Fibroblast of lung (primary cell): Measurements from ENCODE around the gene EIF3B. TPM values are rescaled to one million over a fixed set of nuclear protein-coding genes. Genes with fewer than 3 reads are reported as not detected.

Experiments
- DNase-seq, 2 donors: peaks; one replicate each; pipeline versions ENCODE4 v3.0.0 to v3.0.0-alpha.2; 2010; ENCODE audit warnings: low read depth in 2 of 2
- H2AFZ ChIP-seq: 2 replicates; pipeline ENCODE4 v1.5.1; 2012; ENCODE audit warnings: low read length, control low read depth, inconsistent platforms
- H3K27ac ChIP-seq: 2 replicates; pipeline ENCODE4 v1.5.1; 2011; ENCODE audit warnings: low read length, control low read depth; ENCODE audit not compliant: insufficient read depth
- H3K27me3 ChIP-seq: 2 replicates; pipeline ENCODE4 v1.5.1; 2011; ENCODE audit warnings: mild to moderate bottlenecking, low read length; ENCODE audit not compliant: control insufficient read depth, insufficient read depth
- H3K36me3 ChIP-seq: 2 replicates; pipeline ENCODE4 v1.5.1; 2011; ENCODE audit warnings: low read length; ENCODE audit not compliant: control insufficient read depth, insufficient read depth
- H3K4me1 ChIP-seq: 2 replicates; pipeline ENCODE4 v1.5.1; 2011; ENCODE audit warnings: low read length; ENCODE audit not compliant: control insufficient read depth, insufficient read depth; ENCODE audit errors: extremely low read depth
- H3K4me2 ChIP-seq: 2 replicates; pipeline ENCODE4 v1.5.1; 2011; ENCODE audit warnings: low read length, control low read depth; ENCODE audit not compliant: insufficient read depth; ENCODE audit errors: extremely low read depth
- H3K4me3 ChIP-seq, 4 experiments: fragments of 200-600 bp in 1 of 4; sonication (generic) in 1 of 4; replicated peaks in 1 of 4; 2 replicates each; pipeline ENCODE4 v1.5.1; 2011 to 2016; ENCODE audit warnings: low read length in 4 of 4, low read depth in 3 of 4, mild to moderate bottlenecking in 3 of 4, control low read depth in 2 of 4, inconsistent platforms in 1 of 4, mixed read lengths in 1 of 4; ENCODE audit not compliant: insufficient read depth in 1 of 4; ENCODE audit errors: control extremely low read depth in 1 of 4
- H3K79me2 ChIP-seq: 2 replicates; pipeline ENCODE4 v1.5.1; 2012; ENCODE audit warnings: mild to moderate bottlenecking, low read length, inconsistent platforms; ENCODE audit not compliant: control insufficient read depth, insufficient read depth
- H3K9ac ChIP-seq: 2 replicates; pipeline ENCODE4 v1.5.1; 2011; ENCODE audit warnings: mild to moderate bottlenecking, low read length, control low read depth; ENCODE audit not compliant: insufficient read depth
- H3K9me3 ChIP-seq: 2 replicates; pipeline ENCODE4 v1.5.1; 2012; ENCODE audit warnings: low read depth, low read length; ENCODE audit not compliant: control insufficient read depth, insufficient read depth
- H4K20me1 ChIP-seq: 2 replicates; pipeline ENCODE4 v1.5.1; 2011; ENCODE audit warnings: low read length; ENCODE audit not compliant: control insufficient read depth, insufficient read depth; ENCODE audit errors: extremely low read depth
- EZH2 ChIP-seq: IDR thresholded peaks from 2 replicates; pipeline ENCODE4 v1.5.1; 2012; ENCODE audit warnings: low read length, control low read depth, mild to moderate bottlenecking; ENCODE audit errors: missing control alignments
- polyA plus RNA-seq, 2 donors: library from polyadenylated mRNA; depleted of rRNA in 1 of 2; stranded (reverse) in 1 of 2; unstranded in 1 of 2; fragments of >200 nt; gene quantifications; 2 replicates each; pipeline ENCODE4 v1.2.1, GENCODE V29; 2011 to 2012; ENCODE audit warnings: missing spikeins in 1 of 2
- total RNA-seq: library from RNA; depleted of rRNA; stranded (reverse); fragments of >200 nt; gene quantifications from 2 replicates; pipeline ENCODE4 v1.2.1, GENCODE V29; 2014
- TF ChIP-seq, protein P1 (sequence below), 2 donors: IDR thresholded peaks in 1 of 2; conservative IDR thresholded peaks in 1 of 2; 1 replicate in 1 of 2; 2 replicates in 1 of 2; pipeline ENCODE4 v1.5.1; 2011 to 2012; ENCODE audit warnings: low read length in 2 of 2, control low read depth in 1 of 2, inconsistent platforms in 1 of 2, low read depth in 1 of 2, mild to moderate bottlenecking in 1 of 2

EIF3B gene
- total and polyA plus RNA-seq, 2 donors (not counting 1 experiment from before 2014, with no cell fraction given) = 92.8 to 133 TPM

DNA sequence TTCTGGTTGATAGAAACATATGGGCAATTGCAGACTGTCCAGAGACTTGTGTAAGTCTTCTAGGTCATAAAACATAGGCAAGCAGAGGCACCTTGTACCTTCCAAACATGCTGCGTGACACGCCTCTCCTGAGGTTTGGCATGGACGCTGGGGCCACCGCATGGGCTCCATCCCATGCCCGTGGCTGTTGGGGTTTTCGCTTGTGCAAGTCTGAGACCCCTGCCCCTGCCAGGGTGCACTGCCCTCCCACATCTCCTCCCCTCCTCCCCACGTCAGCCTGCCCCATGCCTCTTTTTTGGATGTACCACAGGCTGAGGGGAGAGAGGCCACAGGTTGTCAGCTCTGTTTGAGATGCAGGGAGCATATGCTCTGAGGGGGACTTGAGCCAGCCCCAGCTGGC is 19.0 kb downstream of the EIF3B start:
- Histone ChIP-seq H3K27me3 (no peaks in the 10 kb centered on the region), H3K4me2 (no peak overlapping the region), H3K36me3 (peaks cover 52% of the 10 kb centered on the region), H2AFZ (no peak overlapping the region), H4K20me1 (no peaks in the 10 kb centered on the region), H3K27ac (no peak overlapping the region), H3K9me3 (no peaks in the 10 kb centered on the region), H3K9ac (no peak overlapping the region), H3K79me2 (peaks cover 13% of the 10 kb centered on the region), H3K4me1 (no peaks in the 10 kb centered on the region), H3K4me3 (no peak overlapping the region)
- DNase-seq = no peak
- TF ChIP-seq, protein P1, sequence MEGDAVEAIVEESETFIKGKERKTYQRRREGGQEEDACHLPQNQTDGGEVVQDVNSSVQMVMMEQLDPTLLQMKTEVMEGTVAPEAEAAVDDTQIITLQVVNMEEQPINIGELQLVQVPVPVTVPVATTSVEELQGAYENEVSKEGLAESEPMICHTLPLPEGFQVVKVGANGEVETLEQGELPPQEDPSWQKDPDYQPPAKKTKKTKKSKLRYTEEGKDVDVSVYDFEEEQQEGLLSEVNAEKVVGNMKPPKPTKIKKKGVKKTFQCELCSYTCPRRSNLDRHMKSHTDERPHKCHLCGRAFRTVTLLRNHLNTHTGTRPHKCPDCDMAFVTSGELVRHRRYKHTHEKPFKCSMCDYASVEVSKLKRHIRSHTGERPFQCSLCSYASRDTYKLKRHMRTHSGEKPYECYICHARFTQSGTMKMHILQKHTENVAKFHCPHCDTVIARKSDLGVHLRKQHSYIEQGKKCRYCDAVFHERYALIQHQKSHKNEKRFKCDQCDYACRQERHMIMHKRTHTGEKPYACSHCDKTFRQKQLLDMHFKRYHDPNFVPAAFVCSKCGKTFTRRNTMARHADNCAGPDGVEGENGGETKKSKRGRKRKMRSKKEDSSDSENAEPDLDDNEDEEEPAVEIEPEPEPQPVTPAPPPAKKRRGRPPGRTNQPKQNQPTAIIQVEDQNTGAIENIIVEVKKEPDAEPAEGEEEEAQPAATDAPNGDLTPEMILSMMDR (conservative IDR thresholded peaks at IDR 0.05 in 1 of 2, IDR thresholded peaks at IDR 0.05 in 1 of 2; ENCODE audit: low read depth in 1 of 2, low read length in 2 of 2) = no peak
- no peak for TF ChIP-seq EZH2

DNA sequence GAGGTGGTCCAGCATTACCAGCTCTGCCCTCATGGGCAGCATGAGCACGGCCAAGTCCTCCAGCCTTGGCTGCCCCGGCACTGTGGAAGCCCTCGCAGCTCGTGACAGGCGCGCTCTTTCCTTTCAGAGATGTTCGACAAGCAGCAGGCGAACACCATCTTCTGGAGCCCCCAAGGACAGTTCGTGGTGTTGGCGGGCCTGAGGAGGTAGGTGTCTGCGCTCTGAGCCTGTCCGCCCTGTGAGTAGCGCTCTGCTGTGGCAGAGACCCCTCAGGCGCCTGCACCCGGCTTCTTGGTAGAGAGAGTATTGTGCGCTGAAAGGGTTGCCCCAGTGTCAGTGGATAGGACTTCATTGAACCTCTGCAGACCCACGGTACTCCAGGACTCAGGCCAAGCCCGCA is 19.8 kb downstream of the EIF3B start:
- no peak for DNase-seq
- no peaks in the 10 kb centered on the region for H4K20me1 ChIP-seq
- no peaks in the 10 kb centered on the region for H3K4me1 ChIP-seq
- H3K4me3 ChIP-seq = no peak overlapping the region
- H3K4me2 ChIP-seq = no peak overlapping the region
- H3K27me3 ChIP-seq = no peaks in the 10 kb centered on the region
- no peak overlapping the region for H3K27ac ChIP-seq
- H2AFZ ChIP-seq = no peak overlapping the region
- peaks cover 51% of the 10 kb centered on the region for H3K36me3 ChIP-seq
- H3K79me2 ChIP-seq = peaks cover 13% of the 10 kb centered on the region
- no peaks in the 10 kb centered on the region for H3K9me3 ChIP-seq
- TF ChIP-seq, protein P1 (conservative IDR thresholded peaks at IDR 0.05 in 1 of 2, IDR thresholded peaks at IDR 0.05 in 1 of 2; ENCODE audit: low read depth in 1 of 2, low read length in 2 of 2) = no peak
- TF ChIP-seq EZH2 = no peak
- H3K9ac ChIP-seq = no peak overlapping the region

DNA sequence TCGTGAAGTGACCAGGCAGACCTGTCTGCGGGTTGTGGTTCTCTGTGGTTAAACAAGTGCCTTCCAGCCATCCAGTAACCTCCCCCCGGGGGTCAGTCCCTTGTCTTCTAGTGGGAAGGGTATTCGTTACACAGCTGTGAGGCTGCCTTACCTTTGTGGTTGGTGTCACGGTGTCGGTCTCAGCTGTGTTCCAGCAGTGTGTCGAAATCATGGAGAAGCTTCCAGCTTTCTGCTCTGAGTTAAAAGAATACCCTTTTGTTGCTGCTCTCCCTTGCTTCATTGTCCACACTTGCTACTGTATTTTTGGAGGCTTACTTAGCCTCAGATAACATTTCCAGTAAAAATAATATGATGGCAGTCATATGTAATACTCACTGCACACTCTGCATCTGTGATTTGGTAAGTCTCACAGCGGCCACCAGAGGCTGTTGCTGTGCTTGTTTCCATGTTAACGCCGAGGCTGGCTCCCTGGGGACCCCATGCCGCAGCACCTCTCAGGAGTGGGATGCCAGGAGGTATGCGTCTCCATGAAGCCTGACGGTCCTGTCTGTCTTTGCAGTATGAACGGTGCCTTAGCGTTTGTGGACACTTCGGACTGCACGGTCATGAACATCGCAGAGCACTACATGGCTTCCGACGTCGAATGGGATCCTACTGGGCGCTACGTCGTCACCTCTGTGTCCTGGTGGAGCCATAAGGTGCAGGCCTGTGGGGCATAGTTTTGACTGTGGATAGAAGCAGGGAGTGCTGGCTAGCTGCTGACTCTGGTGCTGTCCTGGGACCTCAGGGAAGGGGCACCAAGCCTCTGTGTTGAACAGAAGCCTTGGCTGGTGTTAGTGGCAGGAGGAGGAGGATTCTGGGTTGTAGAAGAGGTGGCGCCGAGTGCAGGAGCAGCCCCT is 20.5 kb downstream of the EIF3B start:
- Histone ChIP-seq H2AFZ (no peak overlapping the region), H3K4me2 (no peak overlapping the region), H3K4me1 (no peaks in the 10 kb centered on the region), H4K20me1 (no peaks in the 10 kb centered on the region), H3K9me3 (no peaks in the 10 kb centered on the region), H3K27me3 (no peaks in the 10 kb centered on the region), H3K79me2 (peaks cover 13% of the 10 kb centered on the region), H3K36me3 (peaks cover 52% of the 10 kb centered on the region), H3K4me3 (no peak overlapping the region), H3K9ac (no peak overlapping the region), H3K27ac (no peak overlapping the region)
- no peak for DNase-seq
- TF ChIP-seq, protein P1 (conservative IDR thresholded peaks at IDR 0.05 in 1 of 2, IDR thresholded peaks at IDR 0.05 in 1 of 2; ENCODE audit: low read depth in 1 of 2, low read length in 2 of 2) = no peak
- TF ChIP-seq EZH2 = no peak
